ENCODE measurements around the gene ZC3H10.

DNA sequence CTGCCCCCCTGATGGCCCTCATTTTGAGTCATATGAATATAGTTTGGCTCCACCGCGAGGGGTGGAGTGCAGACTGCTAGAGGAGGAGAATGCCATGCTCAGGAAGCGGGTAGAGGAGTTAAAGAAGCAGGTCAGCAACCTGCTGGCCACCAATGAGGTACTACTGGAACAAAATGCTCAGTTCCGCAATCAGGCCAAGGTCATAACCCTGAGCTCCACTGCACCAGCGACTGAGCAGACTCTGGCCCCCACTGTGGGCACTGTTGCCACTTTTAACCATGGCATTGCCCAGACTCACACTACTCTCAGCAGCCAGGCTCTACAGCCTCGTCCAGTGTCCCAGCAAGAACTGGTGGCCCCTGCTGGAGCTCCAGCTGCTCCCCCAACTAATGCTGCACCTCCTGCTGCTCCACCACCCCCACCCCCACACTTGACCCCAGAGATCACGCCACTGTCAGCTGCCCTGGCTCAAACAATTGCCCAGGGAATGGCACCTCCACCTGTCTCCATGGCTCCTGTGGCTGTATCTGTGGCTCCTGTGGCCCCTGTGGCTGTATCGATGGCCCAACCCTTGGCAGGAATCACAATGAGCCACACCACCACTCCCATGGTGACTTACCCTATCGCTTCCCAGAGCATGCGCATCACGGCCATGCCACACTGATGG lies 3.3 kb downstream of the ZC3H10 start:
- TF ChIP-seq L3MBTL2 (conservative IDR thresholded peaks at IDR 0.05) (no peak), TARDBP (IDR thresholded peaks at IDR 0.05) (no peak), NFRKB (IDR thresholded peaks at IDR 0.05) (no peak), FOXA1 (IDR thresholded peaks at IDR 0.05) (no peak), SP1 (IDR thresholded peaks at IDR 0.05) (no peak), HDGF (IDR thresholded peaks at IDR 0.05; ENCODE audit: borderline replicate concordance) (no peak), ZNF384 (IDR thresholded peaks at IDR 0.05) (no peak), ELF4 (IDR thresholded peaks at IDR 0.05) (no peak), LEF1 (IDR thresholded peaks at IDR 0.05; ENCODE audit: borderline replicate concordance) (no peak), BHLHE40 (IDR thresholded peaks at IDR 0.05; ENCODE audit: borderline replicate concordance) (no peak), FOXM1 (IDR thresholded peaks at IDR 0.05; ENCODE audit: borderline replicate concordance) (no peak)

All from HEK293T (cell line).